SK-N-MC (cell line): ENCODE results near the gene KIAA1755.

Experiments used
- EZH2 ChIP-seq: fragments of 200-600 bp; sonication (generic); IDR thresholded peaks from one replicate; pipeline ENCODE4 v1.6.1; 2017; ENCODE audit warnings: antibody characterized with exemption
- POLR2AphosphoS5 ChIP-seq: IDR thresholded peaks from 2 replicates; pipeline ENCODE4 v1.6.1; 2012; ENCODE audit warnings: mild to moderate bottlenecking, low read depth, low read length, borderline replicate concordance

DNA sequence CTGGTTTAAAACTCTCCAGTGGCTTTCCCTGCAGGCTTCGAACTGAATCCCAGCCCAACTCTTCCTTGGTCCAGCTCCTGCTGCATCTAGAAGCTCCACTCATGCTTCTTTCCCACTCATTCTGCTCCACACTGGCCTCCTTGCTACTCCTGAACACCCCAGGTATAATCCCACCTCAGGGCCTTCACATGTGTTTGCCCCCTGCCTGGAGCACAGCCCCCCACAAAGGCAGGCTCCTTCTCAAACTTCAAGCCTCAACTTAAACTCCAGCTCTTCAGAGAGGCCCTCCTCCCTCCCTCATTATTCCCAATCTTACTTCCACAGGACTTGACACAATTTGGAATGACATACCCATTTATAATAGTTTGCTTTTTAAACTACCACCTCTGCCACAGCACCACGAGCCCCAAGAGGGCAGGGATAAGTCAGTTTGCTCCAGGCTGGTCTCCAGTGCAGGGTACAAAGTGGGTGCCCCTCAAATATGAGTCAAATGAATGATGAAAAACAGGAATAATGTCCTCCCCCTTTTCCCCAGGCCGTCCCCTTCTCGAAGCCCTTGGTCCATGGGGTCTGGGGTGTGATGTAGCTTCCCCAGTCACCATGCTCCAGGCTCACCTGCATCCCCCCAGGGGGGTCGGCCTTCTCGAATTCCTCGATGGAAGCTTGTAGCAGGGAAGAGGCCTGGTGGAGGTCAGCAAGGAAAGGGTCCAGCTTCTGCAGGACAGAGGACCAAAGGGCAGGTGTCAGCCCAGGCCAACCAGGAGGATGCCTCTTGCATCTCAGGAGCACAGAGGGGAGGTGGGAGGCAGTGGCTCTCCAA, 37.4 kb downstream of the KIAA1755 start:
- TF ChIP-seq EZH2 (no peak), POLR2AphosphoS5 (no peak)
